GM21360 (cell line): ENCODE results near the gene INMT.
"Not testable (repeated sequence)": the region's sequence is repeated elsewhere in the genome, so short reads cannot be mapped to it uniquely, and the experiment has no call there.

Experiments
- ATAC-seq: cut with Tn5 transposase; IDR thresholded peaks from one replicate; pipeline ENCODE4 v1.9.1; 2021; ENCODE audit warnings: mild to moderate bottlenecking, moderate library complexity; ENCODE audit not compliant: unreplicated experiment

Gene INMT

GRCh38 chr7:30751696-30752273 is at the start of gene INMT:
Gene INMT (plus strand): TSS chr7:30752135. CDS start chr7:30752151, 16 bp downstream.
- no peak for ATAC-seq

GRCh38 chr7:30702200-30702599 is 49.7 kb upstream of the INMT start:
- no peak for ATAC-seq

- ATAC-seq: no peak
Observed at GRCh38 chr7:30703756-30704155, 48.2 kb upstream of the INMT start.

DNA sequence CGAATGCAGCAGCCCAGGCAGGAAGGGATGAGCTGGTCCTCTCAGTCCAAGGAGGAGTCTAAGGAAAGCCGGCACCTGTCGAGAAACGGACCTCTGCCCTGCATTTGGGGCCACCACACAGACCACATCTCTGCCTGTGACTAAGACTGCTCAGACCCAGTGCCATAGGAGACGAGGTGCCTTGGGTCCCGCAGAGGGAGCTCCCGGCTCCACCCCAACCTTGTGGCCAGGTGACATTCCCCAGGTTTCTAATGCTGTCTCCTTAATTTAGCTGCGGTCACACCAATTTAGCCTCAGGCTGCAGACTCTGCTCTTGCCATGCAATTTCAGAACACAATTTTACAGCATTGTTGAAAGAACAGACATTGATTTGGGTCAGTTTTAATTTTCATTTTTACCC is 46.9 kb upstream of the INMT start:
- ATAC-seq: no peak

DNA sequence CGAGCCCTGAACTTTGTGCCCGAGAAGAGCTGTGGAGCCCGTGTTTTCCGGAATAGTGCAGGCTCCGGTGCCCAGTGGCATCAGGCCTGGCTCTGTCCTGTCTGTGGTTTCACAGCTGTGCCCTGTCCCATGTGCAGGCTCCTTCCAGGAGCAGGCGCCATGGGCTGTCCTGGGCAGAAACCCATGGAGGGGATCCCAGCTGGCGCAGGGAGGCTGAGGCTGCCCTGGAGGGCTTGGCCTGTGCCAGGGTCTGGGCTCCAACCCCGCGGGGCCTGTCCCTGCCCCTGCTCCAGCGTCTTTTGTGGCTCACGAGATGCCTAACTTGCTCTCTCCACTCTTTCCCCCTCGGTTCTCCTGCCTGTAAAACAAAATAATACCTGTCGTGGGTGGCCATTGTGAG is 46.3 kb upstream of the INMT start:
- no peak for ATAC-seq

DNA sequence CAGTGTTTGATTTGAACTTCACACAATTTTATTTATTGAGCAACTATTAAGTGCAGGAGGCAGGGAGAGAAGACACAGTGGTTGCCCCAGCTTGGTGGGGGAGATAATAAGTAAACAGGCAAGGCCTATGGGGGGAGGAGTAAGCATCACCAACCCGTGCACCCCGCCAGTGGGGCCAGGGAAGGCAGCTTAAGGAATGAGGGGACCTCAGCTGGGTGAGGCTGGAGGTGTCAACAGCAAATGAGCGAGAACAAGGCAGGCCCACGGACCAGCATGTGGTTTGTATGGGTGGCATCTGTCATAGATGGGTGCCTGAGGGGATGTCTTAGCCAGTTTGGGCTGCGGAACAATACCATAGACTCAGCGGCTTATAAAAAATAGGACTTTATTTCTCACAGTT is 45.6 kb upstream of the INMT start:
- no peak for ATAC-seq

DNA sequence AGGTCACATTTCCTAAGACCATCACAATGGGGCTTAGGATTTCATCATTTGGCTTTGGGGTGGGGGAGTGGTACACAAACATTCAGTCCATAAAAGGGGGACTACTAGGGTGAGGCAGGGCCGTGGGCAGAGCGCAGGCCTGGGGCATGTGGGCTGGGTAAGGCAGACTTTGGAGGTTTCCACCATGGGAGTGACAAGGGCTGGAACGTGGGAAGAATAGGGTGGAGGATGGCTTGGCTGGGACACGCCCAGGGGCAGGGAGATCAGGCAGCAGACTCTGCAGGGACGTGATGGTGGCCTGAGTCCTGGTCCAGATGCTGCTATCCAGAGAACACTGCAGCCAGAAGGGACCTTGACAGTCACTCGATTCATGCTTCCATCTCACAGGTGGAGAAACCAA is 45.0 kb upstream of the INMT start:
- ATAC-seq: no peak

- ATAC-seq: no peak
Observed at GRCh38 chr7:30707391-30708357, 44.3 kb upstream of the INMT start.

GRCh38 chr7:30708412-30708811 is 43.5 kb upstream of the INMT start:
- no peak for ATAC-seq

GRCh38 chr7:30708983-30709382 is 43.0 kb upstream of the INMT start:
- ATAC-seq: no peak

DNA sequence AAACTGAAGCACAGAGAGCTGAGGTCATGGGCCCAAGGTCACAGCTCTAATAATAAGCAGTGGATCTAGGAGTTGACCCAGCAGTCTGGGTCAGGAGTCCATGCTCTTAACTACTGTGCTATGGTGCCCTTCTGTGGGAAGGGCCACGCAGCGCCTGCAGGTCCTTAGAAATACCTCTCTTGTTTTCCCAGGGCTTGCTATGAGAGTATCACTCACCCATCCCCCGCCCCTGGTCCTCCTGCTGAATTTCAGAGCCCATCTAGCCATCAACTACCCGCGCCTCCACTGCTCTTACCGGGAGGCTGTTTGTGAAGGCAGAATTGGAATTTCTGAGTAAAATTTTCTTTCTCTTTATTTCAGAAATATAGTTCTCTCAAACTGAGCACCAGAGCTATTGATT is 42.4 kb upstream of the INMT start:
- ATAC-seq: no peak

DNA sequence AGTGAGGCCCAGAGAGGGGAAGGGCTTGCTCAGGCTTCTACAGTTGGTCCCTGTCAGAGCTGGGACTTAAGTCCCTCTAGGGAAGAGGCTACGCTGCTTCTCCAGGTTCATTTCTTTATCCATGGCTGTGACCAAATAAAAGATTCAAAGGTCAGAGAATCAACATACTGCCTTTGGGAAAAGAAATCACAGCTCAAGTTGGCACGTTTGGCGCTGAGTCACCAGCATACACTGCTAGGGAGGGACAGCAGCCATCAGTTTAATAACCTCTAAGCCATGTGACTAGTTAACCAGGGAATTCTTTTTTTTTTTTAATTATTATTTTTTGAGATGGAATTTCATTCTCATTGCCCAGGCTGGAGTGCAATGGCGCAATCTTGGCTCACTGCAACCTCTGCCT is 41.3 kb upstream of the INMT start:
- ATAC-seq: no peak

DNA sequence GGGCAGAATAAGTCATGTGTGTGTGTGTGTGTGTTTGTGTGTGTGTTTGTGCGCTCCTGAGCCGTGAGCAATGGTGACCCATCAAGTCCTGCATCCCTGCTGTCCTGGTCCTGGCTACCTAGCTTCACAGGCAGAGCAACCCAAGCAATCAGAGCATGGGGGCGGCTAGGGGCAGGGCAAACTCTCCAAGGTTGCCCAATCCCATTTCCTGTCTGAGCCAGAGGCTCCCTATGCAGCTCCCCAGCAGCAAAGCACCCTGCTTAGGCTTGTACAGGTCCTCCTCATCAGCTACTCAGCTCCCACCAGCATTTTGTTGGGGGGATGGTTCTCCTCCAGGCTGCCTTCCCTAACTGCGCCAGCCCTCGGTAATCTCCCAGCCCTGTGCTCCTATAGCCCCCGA is 38.5 kb upstream of the INMT start:
- no peak for ATAC-seq

DNA sequence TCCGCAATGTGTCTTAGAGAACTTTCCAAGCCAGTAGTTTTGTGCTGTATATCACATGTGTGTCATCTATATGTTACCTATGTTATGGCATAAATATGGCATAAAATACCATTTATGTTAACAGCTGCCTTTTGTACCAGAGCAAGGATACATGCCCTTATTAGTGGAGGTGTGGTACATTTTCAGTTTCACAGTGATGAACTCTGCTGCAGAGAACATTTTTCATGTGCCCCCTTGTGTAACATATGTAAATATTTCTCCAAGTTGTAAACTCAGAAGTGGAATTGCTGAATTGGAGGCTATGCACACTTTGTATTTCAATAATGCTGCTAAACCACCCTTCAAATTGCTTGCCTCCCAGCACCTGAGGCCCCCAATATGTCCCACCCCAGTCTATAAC is 37.8 kb upstream of the INMT start:
- ATAC-seq: no peak

DNA sequence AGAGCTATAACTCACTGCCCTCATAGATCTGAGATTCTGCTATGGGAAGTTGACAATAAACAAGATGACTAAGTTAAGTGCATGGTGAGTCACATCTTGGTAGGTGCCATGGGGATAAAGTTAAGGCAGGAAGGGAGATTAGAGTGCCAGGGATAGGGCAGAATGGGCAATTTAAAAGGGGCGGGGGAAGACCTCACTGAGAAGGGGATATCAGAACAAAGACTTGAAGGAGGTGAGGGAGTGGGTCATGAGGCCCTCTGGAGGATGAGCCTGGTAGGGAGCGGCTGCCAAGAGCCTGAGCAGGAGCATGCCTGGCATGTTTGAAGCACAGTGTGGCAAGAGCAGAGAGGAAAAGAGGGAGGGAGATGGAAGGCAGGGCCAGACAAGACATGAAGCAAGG is 34.8 kb upstream of the INMT start:
- no peak for ATAC-seq

DNA sequence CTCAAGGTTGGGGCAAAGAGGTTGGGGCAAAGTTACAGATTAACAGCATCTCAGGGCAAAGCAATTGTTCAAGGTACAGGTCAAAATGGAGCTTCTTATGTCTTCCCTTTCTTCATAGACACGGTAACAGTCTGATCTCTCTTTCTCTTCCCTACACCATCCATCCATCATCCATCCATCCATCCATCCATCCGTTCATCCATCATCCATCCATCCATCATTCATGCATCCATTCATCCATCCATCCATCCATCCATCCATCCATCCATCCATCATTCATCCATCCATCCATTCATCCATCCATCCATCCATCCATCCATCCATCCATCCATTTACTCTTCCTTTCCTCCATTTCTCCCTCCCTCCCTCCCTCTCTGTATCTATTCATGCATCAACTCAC is 32.5 kb upstream of the INMT start:
- not testable (repeated sequence) for ATAC-seq

GRCh38 chr7:30721211-30721610 is 30.7 kb upstream of the INMT start:
- ATAC-seq: no peak

DNA sequence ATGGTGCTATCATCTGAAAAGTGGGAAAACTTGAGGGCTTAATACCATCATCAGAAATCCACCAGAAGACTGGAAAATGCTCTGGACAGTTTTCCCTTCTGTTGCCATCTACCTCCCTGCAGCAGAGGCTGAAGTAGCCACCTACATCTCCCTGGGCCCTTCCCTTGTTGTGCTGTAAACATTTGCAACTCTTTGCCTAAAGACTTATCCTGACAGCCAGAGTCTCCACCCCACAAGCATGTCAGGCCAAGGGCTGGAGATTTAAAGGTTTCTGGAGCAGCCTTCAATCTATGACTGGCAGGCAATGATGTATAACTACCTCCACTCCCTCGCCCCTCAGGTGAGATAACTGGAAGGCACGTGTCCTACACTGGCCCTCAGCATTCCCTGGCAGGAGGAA is 29.7 kb upstream of the INMT start:
- no peak for ATAC-seq

GRCh38 chr7:30722671-30723070 is 29.3 kb upstream of the INMT start:
- ATAC-seq: no peak

- no peak for ATAC-seq
Observed at GRCh38 chr7:30723776-30724175, 28.2 kb upstream of the INMT start.

- ATAC-seq: no peak
Observed at GRCh38 chr7:30726296-30727006, 25.5 kb upstream of the INMT start.
